Measurements from ENCODE around the gene REC114.

- TF ChIP-seq CTCF (conservative IDR thresholded peaks at IDR 0.05 in 1 of 2, IDR thresholded peaks at IDR 0.05 in 1 of 2; ENCODE audit: extremely low read depth in 1 of 2, insufficient read depth in 1 of 2, low read depth in 1 of 2, low read length in 2 of 2) (no peak), EZH2 (IDR thresholded peaks at IDR 0.05; ENCODE audit: borderline replicate concordance, low read length) (no peak)
Observed at GRCh38 chr15:73485372-73485771, 42.4 kb downstream of the REC114 start.
